Measurements from ENCODE around the gene ABCG5.

The ABCG5 gene

GRCh38 chr2:43824951-43825493 is 13.6 kb downstream of the ABCG5 start:
- H3K4me1 ChIP-seq (ENCODE audit: control insufficient read depth, insufficient read depth, low read length) = no peaks in the 10 kb centered on the region
- H3K27me3 ChIP-seq (ENCODE audit: control insufficient read depth in 1 of 2, insufficient read depth in 2 of 2, low read length in 2 of 2) = peaks cover 3 to 7% of the 10 kb centered on the region in 2 donors
- no peak overlapping the region for H3K4me3 ChIP-seq (ENCODE audit: low read length in 2 of 2)
- H3K9me3 ChIP-seq (ENCODE audit: control insufficient read depth in 2 of 2, low read length in 2 of 2) = no peaks in the 10 kb centered on the region
- no peak overlapping the region for H3K27ac ChIP-seq (ENCODE audit: low read length)
- H3K36me3 ChIP-seq (ENCODE audit: control insufficient read depth in 2 of 2, insufficient read depth in 2 of 2, low read length in 2 of 2) = no peaks in the 10 kb centered on the region
- H3K9ac ChIP-seq (ENCODE audit: low read length in 2 of 2) = no peak overlapping the region

- Histone ChIP-seq H3K36me3 (ENCODE audit: control insufficient read depth in 2 of 2, insufficient read depth in 2 of 2, low read length in 2 of 2) (no peaks in the 10 kb centered on the region), H3K4me1 (ENCODE audit: control insufficient read depth, insufficient read depth, low read length) (no peaks in the 10 kb centered on the region), H3K27ac (ENCODE audit: low read length) (no peak overlapping the region), H3K9me3 (ENCODE audit: control insufficient read depth in 2 of 2, low read length in 2 of 2) (no peaks in the 10 kb centered on the region), H3K9ac (ENCODE audit: low read length in 2 of 2) (no peak overlapping the region), H3K27me3 (ENCODE audit: control insufficient read depth in 1 of 2, insufficient read depth in 2 of 2, low read length in 2 of 2) (peaks cover 3 to 7% of the 10 kb centered on the region in 2 donors), H3K4me3 (ENCODE audit: low read length in 2 of 2) (no peak overlapping the region)
Observed at GRCh38 chr2:43824512-43824911, 14.1 kb downstream of the ABCG5 start.

GRCh38 chr2:43823751-43824150 is 14.9 kb downstream of the ABCG5 start:
- Histone ChIP-seq H3K27ac (ENCODE audit: low read length) (no peak overlapping the region), H3K4me1 (ENCODE audit: control insufficient read depth, insufficient read depth, low read length) (no peaks in the 10 kb centered on the region), H3K9ac (ENCODE audit: low read length in 2 of 2) (no peak overlapping the region), H3K4me3 (ENCODE audit: low read length in 2 of 2) (no peak overlapping the region), H3K27me3 (ENCODE audit: control insufficient read depth in 1 of 2, insufficient read depth in 2 of 2, low read length in 2 of 2) (peaks cover 3 to 7% of the 10 kb centered on the region in 2 donors), H3K9me3 (ENCODE audit: control insufficient read depth in 2 of 2, low read length in 2 of 2) (no peaks in the 10 kb centered on the region), H3K36me3 (ENCODE audit: control insufficient read depth in 2 of 2, insufficient read depth in 2 of 2, low read length in 2 of 2) (no peaks in the 10 kb centered on the region)

- no peak overlapping the region for H3K4me3 ChIP-seq (ENCODE audit: low read length in 2 of 2)
- no peak overlapping the region for H3K9ac ChIP-seq (ENCODE audit: low read length in 2 of 2)
- H3K9me3 ChIP-seq (ENCODE audit: control insufficient read depth in 2 of 2, low read length in 2 of 2) = no peaks in the 10 kb centered on the region
- H3K4me1 ChIP-seq (ENCODE audit: control insufficient read depth, insufficient read depth, low read length) = no peaks in the 10 kb centered on the region
- H3K27ac ChIP-seq (ENCODE audit: low read length) = no peak overlapping the region
- peaks cover 3 to 7% of the 10 kb centered on the region in 2 donors for H3K27me3 ChIP-seq (ENCODE audit: control insufficient read depth in 1 of 2, insufficient read depth in 2 of 2, low read length in 2 of 2)
- H3K36me3 ChIP-seq (ENCODE audit: control insufficient read depth in 2 of 2, insufficient read depth in 2 of 2, low read length in 2 of 2) = no peaks in the 10 kb centered on the region
Observed at GRCh38 chr2:43822839-43823238, 15.8 kb downstream of the ABCG5 start.

- no peak overlapping the region for H3K9ac ChIP-seq (ENCODE audit: low read length in 2 of 2)
- H3K4me1 ChIP-seq (ENCODE audit: control insufficient read depth, insufficient read depth, low read length) = no peaks in the 10 kb centered on the region
- peaks cover 3 to 5% of the 10 kb centered on the region in 2 donors for H3K27me3 ChIP-seq (ENCODE audit: control insufficient read depth in 1 of 2, insufficient read depth in 2 of 2, low read length in 2 of 2)
- no peak overlapping the region for H3K4me3 ChIP-seq (ENCODE audit: low read length in 2 of 2)
- no peaks in the 10 kb centered on the region for H3K36me3 ChIP-seq (ENCODE audit: control insufficient read depth in 2 of 2, insufficient read depth in 2 of 2, low read length in 2 of 2)
- H3K9me3 ChIP-seq (ENCODE audit: control insufficient read depth in 2 of 2, low read length in 2 of 2) = no peaks in the 10 kb centered on the region
- no peak overlapping the region for H3K27ac ChIP-seq (ENCODE audit: low read length)
Observed at GRCh38 chr2:43819491-43820163, 19.0 kb downstream of the ABCG5 start.

GRCh38 chr2:43818761-43819160 is 19.9 kb downstream of the ABCG5 start:
- Histone ChIP-seq H3K4me1 (ENCODE audit: control insufficient read depth, insufficient read depth, low read length) (no peaks in the 10 kb centered on the region), H3K36me3 (ENCODE audit: control insufficient read depth in 2 of 2, insufficient read depth in 2 of 2, low read length in 2 of 2) (no peaks in the 10 kb centered on the region), H3K4me3 (ENCODE audit: low read length in 2 of 2) (no peak overlapping the region), H3K27ac (ENCODE audit: low read length) (no peak overlapping the region), H3K9ac (ENCODE audit: low read length in 2 of 2) (no peak overlapping the region), H3K27me3 (ENCODE audit: control insufficient read depth in 1 of 2, insufficient read depth in 2 of 2, low read length in 2 of 2) (peaks cover 3% of the 10 kb centered on the region in 2 donors), H3K9me3 (ENCODE audit: control insufficient read depth in 2 of 2, low read length in 2 of 2) (no peaks in the 10 kb centered on the region)

- Histone ChIP-seq H3K4me1 (ENCODE audit: control insufficient read depth, insufficient read depth, low read length) (no peaks in the 10 kb centered on the region), H3K9ac (ENCODE audit: low read length in 2 of 2) (no peak overlapping the region), H3K27ac (ENCODE audit: low read length) (no peak overlapping the region), H3K9me3 (ENCODE audit: control insufficient read depth in 2 of 2, low read length in 2 of 2) (no peaks in the 10 kb centered on the region), H3K36me3 (ENCODE audit: control insufficient read depth in 2 of 2, insufficient read depth in 2 of 2, low read length in 2 of 2) (peaks cover 0 to 5% of the 10 kb centered on the region in 2 donors), H3K27me3 (ENCODE audit: control insufficient read depth in 1 of 2, insufficient read depth in 2 of 2, low read length in 2 of 2) (no peaks in the 10 kb centered on the region), H3K4me3 (ENCODE audit: low read length in 2 of 2) (no peak overlapping the region)
Observed at GRCh38 chr2:43814711-43815110, 23.9 kb downstream of the ABCG5 start.

GRCh38 chr2:43812947-43813346 is 25.7 kb downstream of the ABCG5 start:
- no peaks in the 10 kb centered on the region for H3K9me3 ChIP-seq (ENCODE audit: control insufficient read depth in 2 of 2, low read length in 2 of 2)
- no peak overlapping the region for H3K4me3 ChIP-seq (ENCODE audit: low read length in 2 of 2)
- H3K36me3 ChIP-seq (ENCODE audit: control insufficient read depth in 2 of 2, insufficient read depth in 2 of 2, low read length in 2 of 2) = peaks cover 7 to 10% of the 10 kb centered on the region in 2 donors
- H3K27me3 ChIP-seq (ENCODE audit: control insufficient read depth in 1 of 2, insufficient read depth in 2 of 2, low read length in 2 of 2) = no peaks in the 10 kb centered on the region
- no peak overlapping the region for H3K27ac ChIP-seq (ENCODE audit: low read length)
- H3K9ac ChIP-seq (ENCODE audit: low read length in 2 of 2) = no peak overlapping the region
- no peaks in the 10 kb centered on the region for H3K4me1 ChIP-seq (ENCODE audit: control insufficient read depth, insufficient read depth, low read length)

GRCh38 chr2:43812006-43812405 is 26.6 kb downstream of the ABCG5 start:
- H3K4me3 ChIP-seq (ENCODE audit: low read length in 2 of 2) = no peak overlapping the region
- no peaks in the 10 kb centered on the region for H3K9me3 ChIP-seq (ENCODE audit: control insufficient read depth in 2 of 2, low read length in 2 of 2)
- no peak overlapping the region for H3K9ac ChIP-seq (ENCODE audit: low read length in 2 of 2)
- peaks cover 7 to 12% of the 10 kb centered on the region in 2 donors for H3K36me3 ChIP-seq (ENCODE audit: control insufficient read depth in 2 of 2, insufficient read depth in 2 of 2, low read length in 2 of 2)
- H3K27ac ChIP-seq (ENCODE audit: low read length) = no peak overlapping the region
- H3K27me3 ChIP-seq (ENCODE audit: control insufficient read depth in 1 of 2, insufficient read depth in 2 of 2, low read length in 2 of 2) = no peaks in the 10 kb centered on the region
- H3K4me1 ChIP-seq (ENCODE audit: control insufficient read depth, insufficient read depth, low read length) = no peaks in the 10 kb centered on the region

- Histone ChIP-seq H3K27ac (ENCODE audit: low read length) (no peak overlapping the region), H3K4me3 (ENCODE audit: low read length in 2 of 2) (no peak overlapping the region), H3K27me3 (ENCODE audit: control insufficient read depth in 1 of 2, insufficient read depth in 2 of 2, low read length in 2 of 2) (no peaks in the 10 kb centered on the region)
Observed at GRCh38 chr2:43810888-43811287, 27.8 kb downstream of the ABCG5 start.

GRCh38 chr2:43810452-43810851 is 28.2 kb downstream of the ABCG5 start:
- no peaks in the 10 kb centered on the region for H3K9me3 ChIP-seq (ENCODE audit: control insufficient read depth in 2 of 2, low read length in 2 of 2)
- no peak overlapping the region for H3K27ac ChIP-seq (ENCODE audit: low read length)
- no peak overlapping the region for H3K4me3 ChIP-seq (ENCODE audit: low read length in 2 of 2)
- no peaks in the 10 kb centered on the region for H3K27me3 ChIP-seq (ENCODE audit: control insufficient read depth in 1 of 2, insufficient read depth in 2 of 2, low read length in 2 of 2)
- H3K4me1 ChIP-seq (ENCODE audit: control insufficient read depth, insufficient read depth, low read length) = no peaks in the 10 kb centered on the region
- H3K9ac ChIP-seq (ENCODE audit: low read length in 2 of 2) = no peak overlapping the region
- H3K36me3 ChIP-seq (ENCODE audit: control insufficient read depth in 2 of 2, insufficient read depth in 2 of 2, low read length in 2 of 2) = peaks cover 9 to 15% of the 10 kb centered on the region in 2 donors

More at GRCh38 chr2:43810888-43811287, 27.8 kb downstream of the ABCG5 start:
- H3K9ac ChIP-seq (ENCODE audit: low read length in 2 of 2) = no peak overlapping the region
- peaks cover 7 to 15% of the 10 kb centered on the region in 2 donors for H3K36me3 ChIP-seq (ENCODE audit: control insufficient read depth in 2 of 2, insufficient read depth in 2 of 2, low read length in 2 of 2)
- H3K4me1 ChIP-seq (ENCODE audit: control insufficient read depth, insufficient read depth, low read length) = no peaks in the 10 kb centered on the region
- no peaks in the 10 kb centered on the region for H3K9me3 ChIP-seq (ENCODE audit: control insufficient read depth in 2 of 2, low read length in 2 of 2)
